Renal cortical epithelial cell (primary cell): ENCODE measurements around the gene CUEDC1. TPM values are rescaled to one million over a fixed set of nuclear protein-coding genes. Genes with fewer than 3 reads are reported as not detected.

ENCODE experiments used
- DNase-seq: peaks from one replicate; pipeline ENCODE4 v3.0.0-alpha.2; 2011; ENCODE audit warnings: low read depth
- total RNA-seq: library from RNA; depleted of rRNA; stranded (reverse); fragments of >200 nt; gene quantifications from 2 replicates; pipeline ENCODE4 v1.2.3, GENCODE V29; 2014

CUEDC1 gene
- total RNA-seq, 1 donor from 2014 or later: 20.1 TPM

GRCh38 chr17:57835333-57835900 is 119.8 kb downstream of the CUEDC1 start:
- no peak for DNase-seq

- peak; percentile 92 for DNase-seq
Observed at GRCh38 chr17:57834146-57834741, 121.0 kb downstream of the CUEDC1 start.

DNA sequence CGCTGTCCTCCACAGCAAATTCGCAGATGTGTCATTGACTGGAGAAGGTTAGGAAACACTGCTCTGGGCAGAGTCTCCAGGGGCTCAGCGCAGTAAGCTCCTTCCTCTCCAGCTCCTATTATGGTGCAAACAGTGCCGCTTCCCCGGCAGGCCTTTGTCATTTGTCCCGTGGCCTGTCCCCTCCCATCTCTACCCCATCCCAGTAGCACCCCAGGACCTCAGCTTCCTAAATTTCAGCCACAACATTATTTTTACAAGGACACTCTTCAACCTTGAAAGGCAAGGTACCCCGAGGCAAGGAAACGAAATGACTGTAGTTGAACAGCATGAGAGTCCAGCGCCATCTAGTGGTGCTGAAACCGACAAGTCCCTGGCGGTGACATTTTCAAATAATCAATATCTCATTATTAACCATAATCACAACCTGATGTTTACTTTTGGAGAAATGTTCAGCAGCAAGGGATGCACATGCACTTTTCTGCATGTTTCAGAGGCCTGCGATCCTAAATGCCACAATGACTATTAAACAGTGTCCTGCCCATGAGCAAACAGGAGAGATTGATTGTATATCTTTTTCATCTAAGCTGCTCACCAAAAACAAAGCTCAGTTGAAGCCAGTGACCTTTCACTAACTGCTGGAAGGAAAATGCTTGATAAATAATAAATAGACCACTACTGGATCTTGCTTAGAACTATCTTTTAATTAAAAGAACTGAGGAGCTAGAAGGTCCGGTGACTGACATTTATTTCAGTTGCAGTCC is 121.9 kb downstream of the CUEDC1 start:
- DNase-seq: peak; percentile 76

GRCh38 chr17:57832314-57833178 is 122.7 kb downstream of the CUEDC1 start:
- DNase-seq: no peak

- DNase-seq: no peak
Observed at GRCh38 chr17:57830880-57831279, 124.3 kb downstream of the CUEDC1 start.

DNA sequence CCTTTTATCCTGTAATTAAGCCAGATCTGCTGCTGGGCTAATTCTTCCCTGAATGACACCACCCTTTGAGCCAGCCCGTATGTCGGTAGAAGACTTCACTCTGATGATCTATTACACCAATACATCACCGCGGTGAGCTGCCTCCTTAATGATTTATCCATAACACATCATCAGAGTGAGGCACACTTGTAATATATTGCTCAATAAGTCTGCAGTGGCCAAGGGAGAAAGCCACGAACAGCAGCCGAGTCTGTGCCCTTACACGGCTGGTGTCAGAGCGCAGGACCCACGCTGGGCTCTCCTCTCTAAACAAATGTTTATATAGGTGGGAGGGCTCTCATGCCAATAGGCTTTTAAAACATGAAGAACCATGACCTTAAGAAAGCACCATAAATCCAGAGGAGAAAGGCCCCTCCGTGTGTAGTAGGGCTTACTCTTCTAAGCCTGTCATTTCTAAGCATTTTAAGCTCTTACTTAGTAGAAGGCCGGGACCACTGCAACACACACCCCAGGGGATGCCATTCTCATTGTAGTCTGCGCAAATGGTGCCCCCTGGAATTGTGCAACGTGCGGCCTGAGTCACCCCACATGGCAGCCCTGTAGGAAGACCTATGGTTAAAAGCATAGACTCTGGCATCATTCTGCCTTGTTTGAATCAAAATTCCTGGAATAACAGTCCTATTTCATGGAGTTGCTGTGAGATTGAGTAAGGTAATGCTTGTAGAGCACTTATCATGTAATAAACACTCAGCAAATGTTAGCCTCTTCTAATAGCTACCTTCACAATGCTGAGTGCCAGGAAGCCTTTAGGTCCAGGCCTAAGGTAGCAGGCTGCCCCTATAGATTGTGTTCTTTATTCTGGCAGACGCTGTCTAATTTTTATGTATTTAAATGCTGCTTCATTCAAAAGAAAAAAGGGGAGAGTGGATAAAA is 131.5 kb downstream of the CUEDC1 start:
- peak; percentile 80 for DNase-seq

DNA sequence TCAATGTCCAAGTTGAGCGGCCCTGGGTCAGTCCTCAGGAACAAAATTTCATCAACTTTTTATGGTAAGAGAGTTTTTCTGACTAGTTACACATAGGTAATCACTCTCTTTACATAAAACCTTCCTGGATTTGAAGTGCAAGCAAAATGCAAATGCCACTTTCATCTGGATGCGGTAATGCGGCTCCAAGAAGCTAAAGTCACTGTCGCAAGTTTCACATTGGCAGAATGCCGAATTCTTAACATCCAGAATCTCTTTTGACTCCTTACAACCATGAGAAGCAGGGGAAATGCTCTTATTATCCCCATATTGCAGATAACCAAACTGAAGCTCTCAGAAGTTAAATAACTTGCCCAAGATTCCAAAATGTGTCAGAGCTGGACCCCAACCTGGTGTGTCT is 135.3 kb downstream of the CUEDC1 start:
- DNase-seq: no peak

DNA sequence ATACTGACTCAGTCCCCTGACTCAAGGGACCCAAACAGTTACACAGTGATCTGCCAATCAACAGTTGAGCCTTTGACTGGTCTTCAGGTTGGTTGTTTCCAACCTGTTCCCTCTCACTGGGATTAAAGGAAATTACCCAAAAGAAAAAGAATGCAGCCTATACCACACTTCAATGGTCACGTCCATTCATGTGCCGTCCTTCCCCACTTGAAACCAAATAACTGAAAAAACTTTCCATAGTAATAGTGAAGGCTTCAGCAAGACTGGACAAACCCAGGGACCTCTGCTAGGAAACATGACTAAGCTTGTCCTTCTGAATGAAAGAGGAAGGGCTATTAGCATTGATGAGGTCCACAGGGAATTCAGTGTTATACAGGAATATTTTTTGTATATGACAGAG is 135.9 kb downstream of the CUEDC1 start:
- DNase-seq: peak; percentile 69

DNA sequence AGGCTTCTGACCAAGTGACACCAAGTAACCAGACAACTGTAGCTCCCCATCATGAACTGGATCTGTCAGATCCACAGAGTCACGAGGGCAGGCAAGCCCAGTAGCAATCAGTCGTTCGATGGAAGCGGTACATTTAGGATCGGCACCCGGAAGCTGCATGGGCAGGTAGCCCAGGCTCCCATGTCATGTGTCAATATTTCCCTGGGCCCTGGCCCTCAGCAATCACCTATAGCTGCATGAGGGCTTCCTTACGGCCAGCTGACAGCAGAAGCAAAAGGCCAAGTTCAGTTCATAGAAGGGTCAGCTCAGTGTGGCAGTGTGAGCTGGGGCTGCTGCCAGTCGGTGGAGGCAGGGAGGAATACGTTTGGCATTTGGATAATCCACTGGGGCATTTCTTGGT is 137.1 kb downstream of the CUEDC1 start:
- no peak for DNase-seq

DNA sequence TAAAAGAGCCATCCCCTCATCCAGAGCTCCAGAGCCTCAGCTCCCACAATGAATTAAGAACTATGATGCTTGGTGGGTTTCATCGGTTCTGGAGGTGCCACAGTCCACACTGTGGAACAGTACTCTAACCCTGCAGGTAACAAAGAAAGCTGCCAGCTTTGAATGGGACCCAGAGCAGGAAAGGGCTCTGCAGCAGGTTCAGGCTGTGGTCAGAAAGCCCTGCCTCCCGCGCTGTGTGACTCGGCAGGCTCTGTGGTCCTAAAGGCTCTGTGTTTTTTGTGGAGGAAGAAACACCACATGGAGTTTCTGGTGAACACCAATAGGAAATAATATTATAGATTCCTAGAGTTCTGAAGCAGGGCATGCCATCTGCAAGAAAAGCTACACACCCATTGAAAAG is 137.9 kb downstream of the CUEDC1 start:
- DNase-seq: no peak

GRCh38 chr17:57814421-57814820 is 140.8 kb downstream of the CUEDC1 start:
- no peak for DNase-seq

DNA sequence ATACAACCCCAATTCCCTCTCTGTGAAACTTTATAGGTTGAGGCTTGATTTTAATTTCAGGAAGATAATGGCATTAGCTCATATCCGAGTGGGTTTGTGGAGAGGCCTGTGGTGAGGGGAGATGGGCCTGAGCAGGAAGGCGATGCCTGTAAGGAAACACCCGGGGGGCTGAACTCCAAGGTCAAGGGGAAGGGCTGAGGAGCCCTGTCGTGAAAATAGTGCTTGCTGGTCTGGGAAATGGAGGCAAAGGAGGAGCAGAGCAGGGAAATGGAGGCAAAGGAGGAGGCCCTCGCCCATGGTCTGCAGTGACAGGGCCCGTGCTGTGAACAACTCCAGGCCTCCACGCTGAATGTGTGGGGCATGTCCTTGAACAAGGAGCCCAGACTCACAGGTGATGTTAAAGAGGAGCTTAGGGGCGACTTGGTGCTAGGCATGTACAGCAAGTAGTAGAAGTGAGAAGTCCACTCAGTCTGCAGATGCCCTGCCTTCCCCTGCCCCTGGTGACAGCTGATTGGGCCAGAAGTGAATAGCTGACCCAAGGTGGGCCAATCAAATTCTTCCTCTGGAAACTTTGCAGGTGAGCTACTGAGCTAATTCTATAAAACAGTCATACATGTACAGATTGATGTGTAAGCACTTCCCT is 143.5 kb downstream of the CUEDC1 start:
- no peak for DNase-seq

Other genes with a start within 250 kb of the CUEDC1 start
- not detected in 2 replicates for gene CCDC182, start 210.1 kb downstream of the CUEDC1 start, total RNA-seq
- gene MRPS23, start 105.4 kb downstream of the CUEDC1 start, total RNA-seq: 20.2 and 58.9 TPM in 2 replicates
- gene VEZF1, start 32.8 kb upstream of the CUEDC1 start, total RNA-seq: 45.8 and 79.1 TPM in 2 replicates
- 348 and 471 TPM in 2 replicates for gene SRSF1, start 51.8 kb upstream of the CUEDC1 start, total RNA-seq
- gene DYNLL2, start 128.0 kb upstream of the CUEDC1 start, total RNA-seq: 10.4 and 20.7 TPM in 2 replicates
- gene OR4D1, start 193.0 kb upstream of the CUEDC1 start, total RNA-seq: not detected in 2 replicates
- gene OR4D2, start 211.6 kb upstream of the CUEDC1 start, total RNA-seq: not detected in 2 replicates
- not detected in 2 replicates for gene EPX, start 237.3 kb upstream of the CUEDC1 start, total RNA-seq